Stimulated activated CD8-positive, alpha-beta memory T cell treated with anti-CD3 and anti-CD28 coated beads, Interleukin-12 subunit alpha, Interleukin-12 subunit beta, amount 100 ng/mL, for 4 hours (primary cell): ENCODE data around the gene SRGAP2.
"Not testable (repeated sequence)": the region's sequence is repeated elsewhere in the genome, so short reads cannot be mapped to it uniquely, and the experiment has no call there.

Source experiments
- DNase-seq: peaks from one replicate; pipeline ENCODE4 v3.0.0-alpha.2; 2020; ENCODE audit warnings: low read depth

SRGAP2 gene

DNA sequence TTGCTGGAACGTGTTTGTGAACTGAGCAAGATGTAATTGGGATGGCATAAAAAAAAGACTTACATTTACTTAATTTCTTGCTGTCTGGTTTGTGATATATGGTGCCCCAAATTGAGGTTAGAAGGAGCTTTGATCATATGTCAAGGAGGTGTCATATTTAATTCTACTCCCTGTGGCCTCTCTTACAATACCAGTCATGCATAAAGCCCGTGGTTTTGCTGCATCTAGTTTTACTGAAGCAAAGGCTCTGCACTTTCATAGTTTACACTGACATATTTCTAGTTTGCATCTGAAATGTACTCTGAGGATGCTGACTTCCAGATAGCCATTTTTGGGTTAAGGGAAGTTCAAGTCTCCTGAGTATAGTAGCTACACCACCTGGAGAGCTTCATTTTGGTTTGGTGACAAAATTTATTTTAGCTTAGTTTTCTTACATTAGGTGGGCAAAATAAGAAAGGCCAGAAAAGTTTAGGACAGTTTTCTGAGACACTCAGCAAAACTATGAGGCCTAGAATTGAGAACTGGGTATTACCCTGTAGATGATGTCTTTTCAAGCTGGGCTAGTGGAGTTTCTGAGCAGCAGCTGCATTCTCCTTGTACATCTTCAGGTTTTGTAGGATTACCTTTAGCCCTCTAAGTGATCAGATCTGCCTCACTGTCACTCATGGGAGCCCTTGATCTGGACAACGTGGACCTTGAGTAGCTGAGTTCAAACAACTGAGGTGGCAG lies 47.8 kb downstream of the SRGAP2 start:
- not testable (repeated sequence) for DNase-seq

DNA sequence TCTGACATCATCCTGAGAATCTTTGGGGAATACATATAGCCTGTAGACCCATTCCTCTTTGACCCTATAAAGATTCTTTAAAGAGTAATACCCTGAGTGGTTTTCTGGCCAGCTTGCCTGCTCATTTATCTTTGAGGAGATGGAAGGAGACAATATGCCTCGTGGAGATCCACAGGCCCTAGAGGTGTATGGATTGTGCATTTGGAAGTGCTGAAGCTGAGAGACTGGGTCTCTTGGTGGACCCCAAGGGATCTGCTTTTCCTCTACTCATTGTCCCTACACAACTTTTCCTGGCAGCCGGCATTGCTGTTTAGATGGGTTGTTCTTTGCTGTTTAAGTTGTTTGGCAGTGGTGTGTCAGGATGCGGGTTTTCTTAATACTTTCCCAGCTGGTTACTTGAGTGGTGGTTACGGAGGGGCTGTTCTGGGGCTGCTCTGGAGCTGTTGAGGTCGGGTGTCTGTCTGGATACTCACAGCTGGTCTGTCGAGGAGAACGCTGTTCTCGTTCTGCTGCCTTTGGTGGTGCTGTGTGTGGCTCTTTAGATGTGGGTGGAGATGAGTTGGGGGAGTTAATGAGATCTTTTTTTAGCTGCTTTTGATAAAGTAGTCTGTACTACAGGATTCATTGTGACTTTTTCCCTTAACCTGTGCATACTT lies 49.5 kb downstream of the SRGAP2 start:
- not testable (repeated sequence) for DNase-seq
